Progenitor cell of endocrine pancreas (in vitro differentiated cells): ENCODE results near the gene ARNT2. TPM values are rescaled to one million over a fixed set of nuclear protein-coding genes. Genes with fewer than 3 reads are reported as not detected.

ENCODE experiments used
- DNase-seq: peaks from one replicate; pipeline ENCODE4 v3.0.0; 2021; ENCODE audit warnings: low spot score; ENCODE audit not compliant: unreplicated experiment
- H3K27ac Mint-ChIP-seq: 2 replicates; pipeline ENCODE4 v1.8.0; 2021; ENCODE audit warnings: mild to moderate bottlenecking, moderate library complexity, mixed read lengths
- H3K27me3 Mint-ChIP-seq: 2 replicates; pipeline ENCODE4 v1.8.0; 2021; ENCODE audit warnings: mixed read lengths
- H3K36me3 Mint-ChIP-seq: 2 replicates; pipeline ENCODE4 v1.8.0; 2022; ENCODE audit warnings: mixed read lengths; ENCODE audit not compliant: insufficient read depth
- H3K4me1 Mint-ChIP-seq: 2 replicates; pipeline ENCODE4 v1.8.0; 2021; ENCODE audit warnings: low read depth, mixed read lengths
- H3K4me3 Mint-ChIP-seq: 2 replicates; pipeline ENCODE4 v1.8.0; 2021; ENCODE audit warnings: low read depth, mild to moderate bottlenecking, moderate library complexity, mixed read lengths
- H3K9me3 Mint-ChIP-seq: 2 replicates; pipeline ENCODE4 v1.8.0; 2021; ENCODE audit warnings: low read depth, mixed read lengths
- total RNA-seq: library from RNA; stranded (reverse); gene quantifications from 2 replicates; pipeline ENCODE4 v1.2.1, GENCODE V29; 2021
- TF ChIP-seq, protein P1 (sequence below): fragments of 200-600 bp; sonication (generic); IDR thresholded peaks from one replicate; pipeline ENCODE4 v1.5.0; 2021; ENCODE audit warnings: antibody characterized with exemption, mild to moderate bottlenecking; ENCODE audit not compliant: unreplicated experiment

ARNT2 gene
- total RNA-seq, 1 donor from 2014 or later = 37.3 TPM

GRCh38 chr15:80608688-80609087 lies 204.5 kb downstream of the ARNT2 start:
- no peak overlapping the region for H3K27ac Mint-ChIP-seq
- H3K4me3 Mint-ChIP-seq = no peak overlapping the region
- TF ChIP-seq, protein P1, sequence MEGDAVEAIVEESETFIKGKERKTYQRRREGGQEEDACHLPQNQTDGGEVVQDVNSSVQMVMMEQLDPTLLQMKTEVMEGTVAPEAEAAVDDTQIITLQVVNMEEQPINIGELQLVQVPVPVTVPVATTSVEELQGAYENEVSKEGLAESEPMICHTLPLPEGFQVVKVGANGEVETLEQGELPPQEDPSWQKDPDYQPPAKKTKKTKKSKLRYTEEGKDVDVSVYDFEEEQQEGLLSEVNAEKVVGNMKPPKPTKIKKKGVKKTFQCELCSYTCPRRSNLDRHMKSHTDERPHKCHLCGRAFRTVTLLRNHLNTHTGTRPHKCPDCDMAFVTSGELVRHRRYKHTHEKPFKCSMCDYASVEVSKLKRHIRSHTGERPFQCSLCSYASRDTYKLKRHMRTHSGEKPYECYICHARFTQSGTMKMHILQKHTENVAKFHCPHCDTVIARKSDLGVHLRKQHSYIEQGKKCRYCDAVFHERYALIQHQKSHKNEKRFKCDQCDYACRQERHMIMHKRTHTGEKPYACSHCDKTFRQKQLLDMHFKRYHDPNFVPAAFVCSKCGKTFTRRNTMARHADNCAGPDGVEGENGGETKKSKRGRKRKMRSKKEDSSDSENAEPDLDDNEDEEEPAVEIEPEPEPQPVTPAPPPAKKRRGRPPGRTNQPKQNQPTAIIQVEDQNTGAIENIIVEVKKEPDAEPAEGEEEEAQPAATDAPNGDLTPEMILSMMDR = no peak
- H3K9me3 Mint-ChIP-seq = no peaks in the 10 kb centered on the region
- no peaks in the 10 kb centered on the region for H3K36me3 Mint-ChIP-seq
- no peak for DNase-seq
- H3K4me1 Mint-ChIP-seq = peaks cover 15% of the 10 kb centered on the region
- peaks cover 7% of the 10 kb centered on the region for H3K27me3 Mint-ChIP-seq

DNA sequence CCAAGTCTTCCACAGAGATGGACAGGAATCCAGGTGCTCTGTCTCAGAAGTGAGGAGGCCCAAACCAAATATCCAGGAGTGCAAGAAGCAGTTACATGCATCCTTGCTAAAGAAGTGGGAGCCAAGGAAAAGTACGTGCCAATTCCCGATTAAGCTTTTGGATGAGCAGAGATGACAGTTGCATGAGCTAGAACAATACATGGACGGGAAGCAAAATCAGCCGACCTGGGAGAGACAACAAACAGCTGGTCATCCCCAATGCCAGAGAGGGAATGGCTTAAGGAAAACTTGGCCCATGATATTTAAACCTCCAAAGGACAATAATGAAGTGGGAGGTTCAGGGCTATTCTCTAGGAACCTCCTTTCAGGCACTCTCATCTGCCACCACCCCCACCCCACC lies 204.9 kb downstream of the ARNT2 start:
- Mint-ChIP-seq H3K4me1 (peaks cover 17% of the 10 kb centered on the region), H3K27me3 (peaks cover 7% of the 10 kb centered on the region), H3K27ac (no peak overlapping the region), H3K36me3 (no peaks in the 10 kb centered on the region), H3K9me3 (no peaks in the 10 kb centered on the region), H3K4me3 (no peak overlapping the region)
- TF ChIP-seq, protein P1 = no peak
- DNase-seq = no peak

DNA sequence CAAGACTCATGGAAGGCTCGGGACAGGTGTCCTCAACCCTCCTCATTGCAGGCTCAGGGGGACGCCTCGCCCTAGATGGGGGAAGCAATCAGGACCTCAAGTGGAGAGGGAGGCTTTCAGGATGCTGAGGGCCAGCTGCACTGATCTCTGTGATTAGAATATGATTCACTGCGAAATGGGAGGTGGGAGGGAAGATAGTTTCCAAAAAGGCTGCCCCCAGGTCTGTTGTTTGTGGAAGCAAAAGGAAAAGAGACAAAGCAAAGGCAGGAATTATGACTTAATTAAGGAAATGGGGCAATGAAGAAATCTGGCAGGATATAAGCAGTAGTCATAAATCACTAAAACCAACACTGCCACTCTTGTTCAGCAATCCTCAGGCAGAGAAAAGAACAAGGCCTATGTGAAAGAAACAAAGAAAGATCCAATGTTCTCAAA lies 205.3 kb downstream of the ARNT2 start:
- H3K9me3 Mint-ChIP-seq = no peaks in the 10 kb centered on the region
- H3K27me3 Mint-ChIP-seq = peaks cover 7% of the 10 kb centered on the region
- TF ChIP-seq, protein P1 = no peak
- no peaks in the 10 kb centered on the region for H3K36me3 Mint-ChIP-seq
- H3K4me1 Mint-ChIP-seq = peaks cover 17% of the 10 kb centered on the region
- DNase-seq = no peak
- H3K4me3 Mint-ChIP-seq = no peak overlapping the region
- H3K27ac Mint-ChIP-seq = no peak overlapping the region

DNA sequence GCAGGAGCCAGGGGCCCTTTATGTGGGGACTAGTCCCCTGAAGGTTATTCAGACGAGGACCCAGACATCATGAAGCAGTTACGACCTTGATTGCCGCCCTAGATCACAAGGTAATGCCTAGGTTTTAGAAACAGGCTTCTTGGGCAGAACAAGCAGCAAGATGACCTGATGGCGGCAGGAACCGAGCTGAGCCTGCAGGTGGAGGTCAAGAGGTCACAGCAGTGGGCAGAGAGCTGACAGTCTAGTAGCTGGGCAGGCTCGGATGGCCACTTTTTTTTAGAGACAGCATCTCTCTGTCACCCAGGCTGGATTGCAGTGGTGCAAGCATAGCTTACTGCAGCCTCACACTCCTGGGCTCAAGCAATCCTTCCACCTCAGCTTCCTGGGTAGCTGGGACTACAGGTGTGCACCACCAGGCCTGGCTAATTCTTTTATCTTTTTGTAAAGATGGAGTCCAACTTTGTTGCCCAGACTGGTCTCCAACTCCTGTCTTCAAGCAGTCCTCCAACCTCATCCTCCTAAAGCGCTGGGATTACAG lies 207.4 kb downstream of the ARNT2 start:
- Mint-ChIP-seq H3K4me3 (no peak overlapping the region), H3K27me3 (no peaks in the 10 kb centered on the region), H3K36me3 (no peaks in the 10 kb centered on the region)

DNA sequence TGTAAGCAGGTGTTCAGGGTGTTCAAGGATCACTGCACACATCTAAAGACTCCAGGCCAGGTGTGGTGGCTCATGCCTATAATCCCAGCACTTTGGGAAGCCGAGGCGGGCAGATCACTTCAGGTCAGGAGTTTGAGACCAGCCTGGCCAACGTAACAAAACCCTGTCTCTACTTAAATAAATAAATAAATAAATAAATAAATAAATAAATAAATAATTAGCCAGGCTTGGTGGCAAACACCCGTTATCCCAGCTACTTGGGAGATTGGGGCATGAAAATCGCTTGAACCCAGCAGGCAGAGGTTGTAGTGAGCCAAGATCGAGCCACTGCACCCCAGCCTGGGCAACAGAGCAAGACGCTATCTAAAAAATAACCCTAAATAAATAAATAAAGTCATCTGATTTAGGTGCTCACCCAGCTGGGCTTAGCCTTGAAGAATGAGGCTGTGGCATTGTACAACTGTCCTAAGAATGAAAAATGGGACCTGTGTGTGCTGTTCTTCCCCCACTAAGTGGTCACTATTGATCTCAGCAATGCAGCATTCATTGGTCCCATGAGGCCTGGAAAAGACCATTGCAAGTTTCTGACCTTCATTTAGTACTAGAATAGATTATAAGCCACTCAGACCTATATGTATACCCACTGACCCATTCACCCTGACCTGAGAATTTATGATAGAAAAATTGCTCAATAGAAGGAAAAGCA lies 208.1 kb downstream of the ARNT2 start:
- no peak overlapping the region for H3K4me3 Mint-ChIP-seq
- no peak for DNase-seq
- peaks cover 17% of the 10 kb centered on the region for H3K4me1 Mint-ChIP-seq
- no peaks in the 10 kb centered on the region for H3K36me3 Mint-ChIP-seq
- TF ChIP-seq, protein P1 = no peak
- no peak overlapping the region for H3K27ac Mint-ChIP-seq
- H3K27me3 Mint-ChIP-seq = no peaks in the 10 kb centered on the region
- no peaks in the 10 kb centered on the region for H3K9me3 Mint-ChIP-seq

More for the DNA sequence above, 207.4 kb downstream of the ARNT2 start:
- no peak for DNase-seq
- H3K27ac Mint-ChIP-seq = no peak overlapping the region
- peaks cover 17% of the 10 kb centered on the region for H3K4me1 Mint-ChIP-seq
- H3K9me3 Mint-ChIP-seq = no peaks in the 10 kb centered on the region
- TF ChIP-seq, protein P1 = no peak
